NK-92 (cell line): Measurements from ENCODE around the gene LIPA.
"Not testable (repeated sequence)": the region's sequence is repeated elsewhere in the genome, so short reads cannot be mapped to it uniquely, and the experiment has no call there.

Experiments
- DNase-seq: peaks from one replicate; lab custom pipeline; 2025; ENCODE audit not compliant: unreplicated experiment; lab: John Stamatoyannopoulos, UW

The LIPA gene

GRCh38 chr10:89271532-89271931, 20.0 kb upstream of the LIPA start:
- DNase-seq, result no peak

GRCh38 chr10:89270153-89270483, 18.5 kb upstream of the LIPA start:
- DNase-seq, result no peak

GRCh38 chr10:89269433-89270152, 18.0 kb upstream of the LIPA start:
- no peak for DNase-seq

GRCh38 chr10:89266721-89267453, 15.3 kb upstream of the LIPA start:
- DNase-seq, result no peak

- DNase-seq, result no peak
Observed at GRCh38 chr10:89263531-89263930, 12.0 kb upstream of the LIPA start.

GRCh38 chr10:89263091-89263490, 11.5 kb upstream of the LIPA start:
- no peak for DNase-seq

- no peak for DNase-seq
Observed at GRCh38 chr10:89262086-89263051, 10.8 kb upstream of the LIPA start.

- no peak for DNase-seq
Observed at GRCh38 chr10:89258881-89259280, 7.3 kb upstream of the LIPA start.

- no peak for DNase-seq
Observed at GRCh38 chr10:89257581-89257980, 6.0 kb upstream of the LIPA start.

- no peak for DNase-seq
Observed at GRCh38 chr10:89256962-89257361, 5.4 kb upstream of the LIPA start.

GRCh38 chr10:89256340-89256739, 4.8 kb upstream of the LIPA start:
- no peak for DNase-seq

- DNase-seq, result no peak
Observed at GRCh38 chr10:89255793-89256192, 4.2 kb upstream of the LIPA start.

GRCh38 chr10:89255091-89255579, 3.6 kb upstream of the LIPA start:
- DNase-seq, result not testable (repeated sequence)

- DNase-seq, result no peak
Observed at GRCh38 chr10:89252225-89252585, 630 bp upstream of the LIPA start.

- no peak for DNase-seq
Observed at GRCh38 chr10:89250865-89251408, 638 bp downstream of the LIPA start.

- DNase-seq, result no peak
Observed at GRCh38 chr10:89248990-89249389, 2.6 kb downstream of the LIPA start.

GRCh38 chr10:89247623-89248022, 4.0 kb downstream of the LIPA start:
- not testable (repeated sequence) for DNase-seq

- DNase-seq, result no peak
Observed at GRCh38 chr10:89245802-89246201, 5.8 kb downstream of the LIPA start.

- no peak for DNase-seq
Observed at GRCh38 chr10:89242840-89243568, 8.6 kb downstream of the LIPA start.

- no peak for DNase-seq
Observed at GRCh38 chr10:89242345-89242684, 9.3 kb downstream of the LIPA start.
